GM19023 (cell line): ENCODE results near the gene ELF2.
"Not testable (repeated sequence)": the region's sequence is repeated elsewhere in the genome, so short reads cannot be mapped to it uniquely, and the experiment has no call there.

Source experiments
- ATAC-seq: cut with Tn5 transposase; IDR thresholded peaks from one replicate; pipeline ENCODE4 v1.9.1; 2021; ENCODE audit warnings: mild to moderate bottlenecking, moderate library complexity; ENCODE audit not compliant: unreplicated experiment

The ELF2 gene

GRCh38 chr4:139144911-139145551 lies 32.0 kb downstream of the ELF2 start:
- no peak for ATAC-seq

- ATAC-seq: no peak
Observed at GRCh38 chr4:139144161-139144859, 32.7 kb downstream of the ELF2 start.

GRCh38 chr4:139142980-139143379 lies 34.0 kb downstream of the ELF2 start:
- ATAC-seq: no peak

GRCh38 chr4:139142087-139142486 lies 34.9 kb downstream of the ELF2 start:
- ATAC-seq: no peak

- no peak for ATAC-seq
Observed at GRCh38 chr4:139137763-139138162, 39.3 kb downstream of the ELF2 start.

- no peak for ATAC-seq
Observed at GRCh38 chr4:139134403-139134802, 42.6 kb downstream of the ELF2 start.

- no peak for ATAC-seq
Observed at GRCh38 chr4:139131209-139131870, 45.7 kb downstream of the ELF2 start.

GRCh38 chr4:139129206-139129605 lies 47.8 kb downstream of the ELF2 start:
- ATAC-seq: no peak

- ATAC-seq: no peak
Observed at GRCh38 chr4:139126898-139127297, 50.1 kb downstream of the ELF2 start.

GRCh38 chr4:139123910-139124309 lies 53.1 kb downstream of the ELF2 start:
- ATAC-seq: no peak

GRCh38 chr4:139118365-139118764 lies 58.7 kb downstream of the ELF2 start:
- no peak for ATAC-seq

- no peak for ATAC-seq
Observed at GRCh38 chr4:139115226-139115625, 61.8 kb downstream of the ELF2 start.

GRCh38 chr4:139114795-139115194 lies 62.2 kb downstream of the ELF2 start:
- ATAC-seq: not testable (repeated sequence)

GRCh38 chr4:139112650-139113049 lies 64.4 kb downstream of the ELF2 start:
- no peak for ATAC-seq

GRCh38 chr4:139108567-139109128 lies 68.4 kb downstream of the ELF2 start:
- ATAC-seq: no peak

GRCh38 chr4:139099366-139099982 lies 77.5 kb downstream of the ELF2 start:
- ATAC-seq: peak; percentile 76

- ATAC-seq: no peak
Observed at GRCh38 chr4:139092271-139092670, 84.7 kb downstream of the ELF2 start.

- ATAC-seq: no peak
Observed at GRCh38 chr4:139085141-139085540, 91.9 kb downstream of the ELF2 start.

GRCh38 chr4:139084804-139085093 lies 92.3 kb downstream of the ELF2 start:
- ATAC-seq: no peak

GRCh38 chr4:139083956-139084803 lies 92.8 kb downstream of the ELF2 start:
- ATAC-seq: peak; percentile 62

GRCh38 chr4:139083607-139083955 lies 93.4 kb downstream of the ELF2 start:
- ATAC-seq: peak; percentile 33
